Measurements from ENCODE around the gene FRMD4A. TPM values are rescaled to one million over a fixed set of nuclear protein-coding genes. Genes with fewer than 3 reads are reported as not detected.
"Not testable (repeated sequence)": the region's sequence is repeated elsewhere in the genome, so short reads cannot be mapped to it uniquely, and the experiment has no call there.

The FRMD4A gene
- total RNA-seq, 1 experiment from 2014 or later: 7.0 TPM

- H3K36me3 Mint-ChIP-seq (ENCODE audit: insufficient read depth, unreplicated experiment): no peaks in the 10 kb centered on the region
- H3K27ac Mint-ChIP-seq (ENCODE audit: unreplicated experiment): no peak overlapping the region
- CTCF ChIA-PET: no interaction called here
- BruUV-seq (replicated peaks): no TSS peak
- no peak for TF ChIP-seq CTCF (IDR thresholded peaks at IDR 0.05; ENCODE audit: unreplicated experiment)
- intact Hi-C loops (cut with micrococcal nuclease; ENCODE audit: unreplicated experiment): no loop called here
- H3K4me3 Mint-ChIP-seq (ENCODE audit: low read depth, unreplicated experiment): no peak overlapping the region
- H3K9me3 Mint-ChIP-seq (ENCODE audit: low read depth, unreplicated experiment): no peaks in the 10 kb centered on the region
- peaks cover 33% of the 10 kb centered on the region for H3K27me3 Mint-ChIP-seq (ENCODE audit: unreplicated experiment)
- H3K4me1 Mint-ChIP-seq (ENCODE audit: low read depth, unreplicated experiment): no peaks in the 10 kb centered on the region
- DNase-seq: no peak
These were observed 404.5 kb downstream of the FRMD4A start for GRCh38 chr10:13925971-13926780.

- H3K27me3 Mint-ChIP-seq (ENCODE audit: unreplicated experiment): peaks cover 13% of the 10 kb centered on the region
- no peaks in the 10 kb centered on the region for H3K36me3 Mint-ChIP-seq (ENCODE audit: insufficient read depth, unreplicated experiment)
- no peak overlapping the region for H3K27ac Mint-ChIP-seq (ENCODE audit: unreplicated experiment)
- intact Hi-C loops (cut with micrococcal nuclease; ENCODE audit: unreplicated experiment): no loop called here
- H3K4me3 Mint-ChIP-seq (ENCODE audit: low read depth, unreplicated experiment): no peak overlapping the region
- no TSS peak for BruUV-seq (replicated peaks)
- CTCF ChIA-PET: no interaction called here
- DNase-seq: no peak
- H3K4me1 Mint-ChIP-seq (ENCODE audit: low read depth, unreplicated experiment): no peaks in the 10 kb centered on the region
- TF ChIP-seq CTCF (IDR thresholded peaks at IDR 0.05; ENCODE audit: unreplicated experiment): no peak
- H3K9me3 Mint-ChIP-seq (ENCODE audit: low read depth, unreplicated experiment): no peaks in the 10 kb centered on the region
These were observed 406.5 kb downstream of the FRMD4A start for GRCh38 chr10:13924040-13924725.

- Mint-ChIP-seq H3K4me3 (ENCODE audit: low read depth, unreplicated experiment) (no peak overlapping the region), H3K4me1 (ENCODE audit: low read depth, unreplicated experiment) (no peaks in the 10 kb centered on the region), H3K9me3 (ENCODE audit: low read depth, unreplicated experiment) (no peaks in the 10 kb centered on the region), H3K36me3 (ENCODE audit: insufficient read depth, unreplicated experiment) (no peaks in the 10 kb centered on the region), H3K27ac (ENCODE audit: unreplicated experiment) (no peak overlapping the region), H3K27me3 (ENCODE audit: unreplicated experiment) (peaks cover 13% of the 10 kb centered on the region)
- TF ChIP-seq CTCF (IDR thresholded peaks at IDR 0.05; ENCODE audit: unreplicated experiment): no peak
- no TSS peak for BruUV-seq (replicated peaks)
- CTCF ChIA-PET: no interaction called here
- intact Hi-C loops (cut with micrococcal nuclease; ENCODE audit: unreplicated experiment): no loop called here
- no peak for DNase-seq
These were observed 408.1 kb downstream of the FRMD4A start for GRCh38 chr10:13922586-13922985.

- Mint-ChIP-seq H3K4me3 (ENCODE audit: low read depth, unreplicated experiment) (no peak overlapping the region), H3K36me3 (ENCODE audit: insufficient read depth, unreplicated experiment) (no peaks in the 10 kb centered on the region), H3K9me3 (ENCODE audit: low read depth, unreplicated experiment) (no peaks in the 10 kb centered on the region), H3K4me1 (ENCODE audit: low read depth, unreplicated experiment) (no peaks in the 10 kb centered on the region), H3K27me3 (ENCODE audit: unreplicated experiment) (peaks cover 13% of the 10 kb centered on the region), H3K27ac (ENCODE audit: unreplicated experiment) (no peak overlapping the region)
- CTCF ChIA-PET: interaction anchor here (0.5 kb wide), 1 partner anchor 23 kb away, joined by 3 read pairs; no protein-coding TSS in a partner anchor
- no peak for DNase-seq
- no TSS peak for BruUV-seq (replicated peaks)
- intact Hi-C loops (cut with micrococcal nuclease; ENCODE audit: unreplicated experiment): no loop called here
- no peak for TF ChIP-seq CTCF (IDR thresholded peaks at IDR 0.05; ENCODE audit: unreplicated experiment)
These were observed 408.8 kb downstream of the FRMD4A start for GRCh38 chr10:13921941-13922340.

- H3K27ac Mint-ChIP-seq (ENCODE audit: unreplicated experiment); BruUV-seq (replicated peaks); H3K36me3 Mint-ChIP-seq (ENCODE audit: insufficient read depth, unreplicated experiment); H3K9me3 Mint-ChIP-seq (ENCODE audit: low read depth, unreplicated experiment); CTCF ChIA-PET; H3K4me3 Mint-ChIP-seq (ENCODE audit: low read depth, unreplicated experiment); DNase-seq; H3K27me3 Mint-ChIP-seq (ENCODE audit: unreplicated experiment); intact Hi-C loops (cut with micrococcal nuclease; ENCODE audit: unreplicated experiment); H3K4me1 Mint-ChIP-seq (ENCODE audit: low read depth, unreplicated experiment): not testable (repeated sequence)
These were observed 409.6 kb downstream of the FRMD4A start for GRCh38 chr10:13921131-13921530.
